ENCODE results near the gene SDF4.

DNA sequence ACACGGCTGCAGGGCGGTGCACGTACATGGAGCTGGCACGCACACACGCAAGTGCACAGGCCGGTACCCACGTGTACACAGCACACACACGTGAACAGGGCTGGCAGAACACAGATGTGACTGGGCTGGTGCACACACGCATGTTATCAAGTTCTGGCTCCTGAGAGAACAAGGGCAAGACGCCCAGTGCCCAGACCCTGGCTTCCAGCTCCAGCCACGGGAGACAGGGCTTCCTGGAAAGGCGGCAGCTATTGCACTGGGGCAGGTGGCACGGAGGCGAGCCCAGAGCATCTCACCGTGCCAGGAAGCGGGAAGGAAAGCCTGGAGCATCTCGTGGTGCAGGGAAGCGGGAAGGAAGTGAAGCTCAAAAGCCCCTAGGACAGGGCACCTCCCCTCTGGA, 5.9 kb downstream of the SDF4 start:
- TF ChIP-seq POLR2A (IDR thresholded peaks at IDR 0.05) = no peak
- TF ChIP-seq, protein P1, sequence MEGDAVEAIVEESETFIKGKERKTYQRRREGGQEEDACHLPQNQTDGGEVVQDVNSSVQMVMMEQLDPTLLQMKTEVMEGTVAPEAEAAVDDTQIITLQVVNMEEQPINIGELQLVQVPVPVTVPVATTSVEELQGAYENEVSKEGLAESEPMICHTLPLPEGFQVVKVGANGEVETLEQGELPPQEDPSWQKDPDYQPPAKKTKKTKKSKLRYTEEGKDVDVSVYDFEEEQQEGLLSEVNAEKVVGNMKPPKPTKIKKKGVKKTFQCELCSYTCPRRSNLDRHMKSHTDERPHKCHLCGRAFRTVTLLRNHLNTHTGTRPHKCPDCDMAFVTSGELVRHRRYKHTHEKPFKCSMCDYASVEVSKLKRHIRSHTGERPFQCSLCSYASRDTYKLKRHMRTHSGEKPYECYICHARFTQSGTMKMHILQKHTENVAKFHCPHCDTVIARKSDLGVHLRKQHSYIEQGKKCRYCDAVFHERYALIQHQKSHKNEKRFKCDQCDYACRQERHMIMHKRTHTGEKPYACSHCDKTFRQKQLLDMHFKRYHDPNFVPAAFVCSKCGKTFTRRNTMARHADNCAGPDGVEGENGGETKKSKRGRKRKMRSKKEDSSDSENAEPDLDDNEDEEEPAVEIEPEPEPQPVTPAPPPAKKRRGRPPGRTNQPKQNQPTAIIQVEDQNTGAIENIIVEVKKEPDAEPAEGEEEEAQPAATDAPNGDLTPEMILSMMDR (IDR thresholded peaks at IDR 0.05) = no peak

All from stomach (tissue), 4 donors.